ENCODE results near the gene CRYL1. TPM values are rescaled to one million over a fixed set of nuclear protein-coding genes. Genes with fewer than 3 reads are reported as not detected.

The CRYL1 gene
- total and polyA plus RNA-seq, 7 donors = 33.0 to 183 (median 53.5) TPM

DNA sequence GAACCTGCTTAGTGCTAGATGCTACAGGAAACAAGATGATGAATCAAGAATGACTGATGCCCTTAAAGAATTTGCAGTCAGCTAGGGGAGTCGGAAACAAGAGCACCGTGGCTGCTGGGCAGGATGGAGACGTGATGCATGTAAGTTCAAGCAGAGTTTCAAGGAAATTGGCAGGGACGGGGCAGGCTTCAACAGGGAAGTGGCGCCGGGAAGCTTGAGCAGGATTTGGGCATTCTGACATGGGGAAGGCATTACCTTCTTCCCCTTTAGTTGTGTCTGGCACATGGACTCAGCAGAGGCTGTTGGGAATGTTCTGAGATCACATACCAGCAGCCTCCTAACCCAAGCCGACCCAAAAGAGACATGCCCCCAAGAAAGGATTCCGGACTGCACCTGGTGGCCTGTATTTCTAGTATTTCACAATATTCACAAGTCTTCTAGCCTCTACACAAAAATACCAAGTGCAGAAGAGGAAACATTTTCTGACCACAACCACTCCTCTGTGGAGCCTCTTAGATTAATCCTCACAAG lies 138.2 kb downstream of the CRYL1 start:
- 70 to 74% methylated on average over 8 of the region's 8 CpGs for WGBS, 2 donors
- no peak overlapping the region for H3K27ac ChIP-seq
- TF ChIP-seq EP300 (IDR thresholded peaks at IDR 0.05) (no peak), POLR2A (IDR thresholded peaks at IDR 0.05) (no peak), POLR2AphosphoS5 (IDR thresholded peaks at IDR 0.05) (no peak), CTCF (IDR thresholded peaks at IDR 0.05) (no peak)

GRCh38 chr13:20387006-20387405 lies 138.7 kb downstream of the CRYL1 start:
- no peaks in the 10 kb centered on the region for H3K4me1 ChIP-seq
- no peaks in the 10 kb centered on the region for H3K36me3 ChIP-seq
- 97 to 99% methylated on average over 5 of the region's 5 CpGs for WGBS, 2 donors
- TF ChIP-seq POLR2A (IDR thresholded peaks at IDR 0.05) (no peak), CTCF (IDR thresholded peaks at IDR 0.05) (no peak), POLR2AphosphoS5 (IDR thresholded peaks at IDR 0.05) (no peak), EP300 (IDR thresholded peaks at IDR 0.05) (no peak)
- H3K27ac ChIP-seq = no peak overlapping the region
- no peaks in the 10 kb centered on the region for H3K27me3 ChIP-seq
- intact Hi-C loops (cut with DNase I) = no loop called here
- H3K9me3 ChIP-seq = no peaks in the 10 kb centered on the region
- H3K4me3 ChIP-seq = no peak overlapping the region
- DNase-seq = no peak

More for the DNA sequence above, 138.2 kb downstream of the CRYL1 start:
- Histone ChIP-seq H3K27me3 (no peaks in the 10 kb centered on the region), H3K4me1 (no peaks in the 10 kb centered on the region), H3K36me3 (no peaks in the 10 kb centered on the region), H3K4me3 (no peak overlapping the region), H3K9me3 (no peaks in the 10 kb centered on the region)
- intact Hi-C loops (cut with DNase I) = no loop called here
- no peak for DNase-seq

GRCh38 chr13:20383058-20383457 lies 142.6 kb downstream of the CRYL1 start:
- Histone ChIP-seq H3K4me3 (no peak overlapping the region), H3K36me3 (no peaks in the 10 kb centered on the region), H3K27ac (no peak overlapping the region), H3K27me3 (no peaks in the 10 kb centered on the region), H3K4me1 (no peaks in the 10 kb centered on the region), H3K9me3 (no peaks in the 10 kb centered on the region)
- 45 to 76% methylated on average over 2 of the region's 2 CpGs for WGBS, 2 donors
- intact Hi-C loops (cut with DNase I) = no loop called here
- no peak for DNase-seq
- TF ChIP-seq CTCF (IDR thresholded peaks at IDR 0.05) (no peak), EP300 (IDR thresholded peaks at IDR 0.05) (no peak), POLR2AphosphoS5 (IDR thresholded peaks at IDR 0.05) (no peak), POLR2A (IDR thresholded peaks at IDR 0.05) (no peak)

GRCh38 chr13:20381401-20381800 lies 144.3 kb downstream of the CRYL1 start:
- H3K27ac ChIP-seq = no peak overlapping the region
- intact Hi-C loops (cut with DNase I) = no loop called here
- no peaks in the 10 kb centered on the region for H3K36me3 ChIP-seq
- H3K4me1 ChIP-seq = no peaks in the 10 kb centered on the region
- no peak for DNase-seq
- TF ChIP-seq POLR2AphosphoS5 (IDR thresholded peaks at IDR 0.05) = no peak
- no peak for TF ChIP-seq EP300 (IDR thresholded peaks at IDR 0.05)
- no peak for TF ChIP-seq CTCF (IDR thresholded peaks at IDR 0.05)
- no peak for TF ChIP-seq POLR2A (IDR thresholded peaks at IDR 0.05)
- no peaks in the 10 kb centered on the region for H3K27me3 ChIP-seq
- H3K9me3 ChIP-seq = no peaks in the 10 kb centered on the region
- WGBS, 2 donors = 77 to 82% methylated on average over 3 of the region's 3 CpGs
- H3K4me3 ChIP-seq = no peak overlapping the region

DNA sequence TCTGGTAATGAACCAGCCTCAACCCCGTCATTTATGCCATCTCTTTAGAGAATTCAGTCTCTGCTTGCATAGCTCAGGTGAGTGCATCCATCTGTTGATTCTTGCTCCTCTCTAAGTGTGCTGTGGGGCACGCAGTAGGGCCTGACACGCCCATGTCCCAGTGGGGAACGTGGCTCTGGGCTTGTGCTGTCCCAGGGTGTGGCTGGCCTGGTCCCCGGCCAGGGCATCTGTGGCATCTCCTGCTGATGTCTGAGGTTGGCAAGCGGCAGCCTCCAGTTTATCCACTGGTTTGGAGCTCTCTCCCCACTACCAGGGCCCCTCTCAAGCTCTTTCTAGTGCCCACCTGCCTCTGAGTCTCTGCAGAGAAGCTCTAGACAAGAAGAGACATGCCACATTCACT lies 146.9 kb downstream of the CRYL1 start:
- Histone ChIP-seq H3K4me1 (no peaks in the 10 kb centered on the region), H3K4me3 (no peak overlapping the region), H3K36me3 (no peaks in the 10 kb centered on the region), H3K27me3 (no peaks in the 10 kb centered on the region), H3K9me3 (no peaks in the 10 kb centered on the region), H3K27ac (no peak overlapping the region)
- 41 to 76% methylated on average over 6 of the region's 6 CpGs for WGBS, 2 donors
- no peak for DNase-seq
- intact Hi-C loops (cut with DNase I) = no loop called here
- TF ChIP-seq EP300 (IDR thresholded peaks at IDR 0.05) (no peak), POLR2A (IDR thresholded peaks at IDR 0.05) (no peak), CTCF (IDR thresholded peaks at IDR 0.05) (no peak), POLR2AphosphoS5 (IDR thresholded peaks at IDR 0.05) (no peak)

All from sigmoid colon (tissue), 7 donors.